ENCODE measurements around the gene RBM27. TPM values are rescaled to one million over a fixed set of nuclear protein-coding genes. Genes with fewer than 3 reads are reported as not detected.
"Not testable (repeated sequence)": the region's sequence is repeated elsewhere in the genome, so short reads cannot be mapped to it uniquely, and the experiment has no call there.

Gene RBM27, protein sequence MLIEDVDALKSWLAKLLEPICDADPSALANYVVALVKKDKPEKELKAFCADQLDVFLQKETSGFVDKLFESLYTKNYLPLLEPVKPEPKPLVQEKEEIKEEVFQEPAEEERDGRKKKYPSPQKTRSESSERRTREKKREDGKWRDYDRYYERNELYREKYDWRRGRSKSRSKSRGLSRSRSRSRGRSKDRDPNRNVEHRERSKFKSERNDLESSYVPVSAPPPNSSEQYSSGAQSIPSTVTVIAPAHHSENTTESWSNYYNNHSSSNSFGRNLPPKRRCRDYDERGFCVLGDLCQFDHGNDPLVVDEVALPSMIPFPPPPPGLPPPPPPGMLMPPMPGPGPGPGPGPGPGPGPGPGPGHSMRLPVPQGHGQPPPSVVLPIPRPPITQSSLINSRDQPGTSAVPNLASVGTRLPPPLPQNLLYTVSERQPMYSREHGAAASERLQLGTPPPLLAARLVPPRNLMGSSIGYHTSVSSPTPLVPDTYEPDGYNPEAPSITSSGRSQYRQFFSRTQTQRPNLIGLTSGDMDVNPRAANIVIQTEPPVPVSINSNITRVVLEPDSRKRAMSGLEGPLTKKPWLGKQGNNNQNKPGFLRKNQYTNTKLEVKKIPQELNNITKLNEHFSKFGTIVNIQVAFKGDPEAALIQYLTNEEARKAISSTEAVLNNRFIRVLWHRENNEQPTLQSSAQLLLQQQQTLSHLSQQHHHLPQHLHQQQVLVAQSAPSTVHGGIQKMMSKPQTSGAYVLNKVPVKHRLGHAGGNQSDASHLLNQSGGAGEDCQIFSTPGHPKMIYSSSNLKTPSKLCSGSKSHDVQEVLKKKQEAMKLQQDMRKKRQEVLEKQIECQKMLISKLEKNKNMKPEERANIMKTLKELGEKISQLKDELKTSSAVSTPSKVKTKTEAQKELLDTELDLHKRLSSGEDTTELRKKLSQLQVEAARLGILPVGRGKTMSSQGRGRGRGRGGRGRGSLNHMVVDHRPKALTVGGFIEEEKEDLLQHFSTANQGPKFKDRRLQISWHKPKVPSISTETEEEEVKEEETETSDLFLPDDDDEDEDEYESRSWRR
- total RNA-seq: 16.7 TPM
- long read RNA-seq, full-length matches to known transcripts: 1 of 10 reads
- long read RNA-seq, partial matches to known transcripts: 9 of 10 reads
- long read RNA-seq, other reads (novel, unspliced or antisense): 0 of 10 reads

DNA sequence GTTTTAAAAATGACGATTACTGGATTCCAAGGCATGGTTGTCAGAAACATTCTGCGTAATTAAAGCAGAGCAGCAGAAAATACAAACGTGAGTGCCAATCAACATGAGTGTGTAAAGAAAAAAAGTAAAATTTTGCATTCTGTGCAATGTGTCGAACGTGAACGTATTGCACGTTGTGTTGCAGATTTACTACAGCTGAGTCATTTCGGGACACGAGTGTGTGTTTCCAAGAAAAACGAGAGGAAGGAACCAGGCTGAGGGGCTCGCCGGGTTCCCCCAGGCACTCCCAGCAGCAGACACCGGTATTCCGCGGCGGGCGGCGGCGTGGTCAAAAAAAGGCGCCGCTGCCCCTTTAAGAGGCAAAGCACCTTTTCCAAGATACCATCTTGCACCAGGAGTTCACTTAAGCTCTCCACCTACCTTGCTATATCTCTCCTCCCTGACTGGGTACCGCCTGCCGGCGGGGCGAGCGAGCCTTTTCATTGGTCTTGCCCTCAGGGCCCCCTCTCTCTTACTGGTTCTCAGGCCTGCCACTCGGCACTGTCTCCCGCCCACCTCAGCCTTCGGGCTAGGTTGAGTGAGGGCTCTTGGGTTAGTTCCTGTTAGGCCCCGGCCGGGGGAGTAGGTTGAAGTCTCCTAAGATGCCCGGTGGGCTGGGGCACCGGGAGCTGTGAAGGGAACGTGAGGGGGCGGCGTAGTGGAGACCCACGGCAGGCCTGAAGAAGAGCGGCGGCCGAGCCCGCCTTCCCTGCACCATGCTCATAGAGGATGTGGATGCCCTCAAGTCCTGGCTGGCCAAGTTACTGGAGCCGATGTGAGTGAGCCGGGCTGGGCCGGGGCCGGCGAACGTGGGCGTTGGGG lies at the start of gene RBM27:
RBM27 (plus strand) TSS at position 595 of the 861 bp plus-strand sequence; CDS start at position 756, 161 bp downstream.
- DNase-seq (peak; percentile 97), ATAC-seq (peak; percentile 100)
- intact Hi-C loops (cut with micrococcal nuclease): no loop called here

DNA sequence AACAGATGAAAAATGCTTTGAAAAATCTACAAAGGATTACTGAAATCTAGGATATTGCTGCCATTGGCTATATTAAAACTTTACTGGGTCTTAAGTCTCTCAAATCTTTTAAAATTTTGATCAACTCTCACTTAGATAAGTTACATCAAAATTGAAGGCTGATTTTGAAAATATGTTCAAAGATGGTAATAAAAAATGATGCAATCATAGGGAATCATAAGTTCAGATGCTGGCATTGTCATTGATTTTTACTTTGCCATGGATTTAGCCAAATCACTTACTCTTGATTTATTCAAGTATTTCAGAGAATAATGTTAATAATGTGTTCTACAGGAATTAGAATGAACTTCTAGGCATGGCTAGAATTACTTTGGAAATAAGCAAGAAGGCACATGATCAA lies 45.1 kb upstream of the RBM27 start:
- intact Hi-C loops (cut with micrococcal nuclease): loop anchor here (10.0 kb wide), 1 partner anchor 107 kb away; no protein-coding TSS in a partner anchor
- ATAC-seq: no peak
- DNase-seq: no peak

DNA sequence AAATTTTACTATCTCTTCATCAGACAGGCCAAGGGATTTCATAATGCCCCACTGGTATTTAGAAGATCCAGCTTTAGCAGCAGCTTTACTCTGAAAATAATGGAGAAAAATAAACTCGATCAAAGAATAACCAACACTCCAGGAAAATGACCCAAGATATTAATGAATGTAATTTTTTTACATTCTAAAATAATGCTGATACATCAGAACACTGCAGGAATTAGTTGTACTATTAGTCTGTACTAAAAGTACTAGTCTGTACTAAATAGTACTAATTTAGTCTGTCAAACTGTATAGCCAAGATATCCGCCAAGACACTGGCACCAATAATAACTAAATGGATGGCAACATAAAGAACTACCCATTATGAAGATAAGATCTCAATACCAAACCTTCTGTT lies 39.0 kb upstream of the RBM27 start:
- intact Hi-C loops (cut with micrococcal nuclease): no loop called here
- ATAC-seq (no peak), DNase-seq (no peak)

DNA sequence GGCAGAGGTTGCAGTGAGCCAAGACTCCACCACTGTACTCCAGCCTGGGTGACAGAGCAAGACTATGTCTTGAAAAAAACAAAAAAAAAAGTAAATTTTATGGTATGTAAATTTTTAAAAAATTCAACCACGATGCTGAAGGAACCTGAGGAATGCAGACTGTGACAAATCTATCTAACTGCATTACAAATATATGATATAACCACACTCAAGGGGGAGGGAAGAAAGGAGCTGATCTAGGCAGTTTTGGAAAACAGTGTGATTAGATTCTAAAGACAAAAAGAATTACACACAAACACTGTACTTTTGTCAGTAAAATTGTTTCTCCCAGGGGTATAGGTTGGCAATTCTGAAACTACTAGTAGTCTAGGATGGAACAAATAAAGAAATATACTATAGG lies 37.9 kb upstream of the RBM27 start:
- ATAC-seq (no peak), DNase-seq (no peak)
- intact Hi-C loops (cut with micrococcal nuclease): no loop called here

DNA sequence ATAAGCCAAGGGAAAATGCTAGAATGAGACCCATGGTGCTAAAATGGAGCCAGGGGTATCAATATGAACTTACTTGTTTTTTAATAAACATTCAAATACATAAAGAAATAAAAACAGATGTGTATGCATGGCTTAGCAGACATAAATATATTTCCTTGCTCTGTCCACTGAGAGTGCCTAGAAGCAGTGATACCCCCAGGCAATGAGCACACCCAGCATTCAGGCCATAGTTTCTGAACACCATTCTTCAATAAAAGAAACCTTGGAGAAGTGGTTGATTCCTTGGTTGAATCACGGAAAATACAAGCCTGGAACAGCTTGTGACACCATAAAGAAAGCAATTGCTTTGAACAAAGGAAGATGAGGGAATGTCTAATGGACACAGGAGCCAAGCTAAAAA lies 37.5 kb upstream of the RBM27 start:
- DNase-seq: no peak
- ATAC-seq: no peak
- intact Hi-C loops (cut with micrococcal nuclease): no loop called here

DNA sequence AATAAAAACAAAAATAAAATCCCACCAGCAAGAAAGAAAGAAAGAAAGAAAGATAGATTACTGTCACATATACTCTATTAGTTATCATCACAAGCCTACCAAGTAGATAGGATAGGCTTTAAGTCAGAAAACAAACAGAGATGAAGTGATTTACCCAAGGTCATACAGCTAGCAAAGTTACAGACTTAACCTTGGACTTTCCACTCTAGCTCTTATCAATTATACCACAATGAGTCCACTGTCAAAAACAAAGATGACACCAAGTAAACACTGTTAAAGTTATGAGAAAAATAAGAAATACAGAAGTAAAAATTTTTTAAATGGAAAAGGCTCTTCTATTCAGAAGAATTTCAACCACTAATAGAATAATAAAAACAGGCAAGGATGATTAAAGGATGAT lies 34.3 kb upstream of the RBM27 start:
- DNase-seq (no peak), ATAC-seq (no peak)
- intact Hi-C loops (cut with micrococcal nuclease): no loop called here

DNA sequence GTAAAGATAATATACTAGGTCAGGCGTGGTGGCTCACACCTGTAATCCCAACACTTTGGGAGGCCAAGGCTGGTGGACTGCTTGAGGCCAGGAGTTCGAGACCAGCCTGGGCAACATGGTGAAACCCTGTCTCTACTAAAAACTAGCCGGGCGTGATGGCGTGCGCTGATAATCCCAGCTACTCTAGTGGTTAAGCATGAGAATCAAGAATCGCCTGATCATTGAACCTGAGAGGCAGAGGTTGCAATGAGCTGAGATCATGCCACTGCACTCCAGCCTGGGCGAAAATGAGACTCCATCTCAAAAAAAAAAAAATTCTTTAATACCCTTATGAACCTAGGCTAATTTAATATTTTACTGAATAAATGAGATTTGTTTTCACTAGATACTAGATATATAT lies 30.4 kb upstream of the RBM27 start:
- DNase-seq; ATAC-seq; intact Hi-C loops (cut with micrococcal nuclease): not testable (repeated sequence)

DNA sequence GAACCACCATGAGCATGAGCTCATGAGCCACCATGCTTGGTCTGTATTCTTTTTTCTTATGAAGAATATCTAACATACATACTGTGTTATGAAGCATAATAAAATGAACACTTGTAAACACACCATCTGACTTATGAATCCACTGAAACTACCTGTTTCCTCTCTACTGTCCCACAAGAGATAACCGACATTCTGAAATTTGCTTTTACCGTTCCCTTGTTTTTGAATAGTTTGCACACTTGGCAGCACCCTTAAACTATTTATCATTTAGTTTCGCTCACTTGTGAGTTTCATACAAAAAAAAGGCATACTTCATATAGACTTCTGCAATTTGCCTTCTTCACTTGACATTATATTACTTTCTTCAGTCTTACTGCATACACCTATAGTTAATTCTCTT lies 29.8 kb upstream of the RBM27 start:
- intact Hi-C loops (cut with micrococcal nuclease): no loop called here

DNA sequence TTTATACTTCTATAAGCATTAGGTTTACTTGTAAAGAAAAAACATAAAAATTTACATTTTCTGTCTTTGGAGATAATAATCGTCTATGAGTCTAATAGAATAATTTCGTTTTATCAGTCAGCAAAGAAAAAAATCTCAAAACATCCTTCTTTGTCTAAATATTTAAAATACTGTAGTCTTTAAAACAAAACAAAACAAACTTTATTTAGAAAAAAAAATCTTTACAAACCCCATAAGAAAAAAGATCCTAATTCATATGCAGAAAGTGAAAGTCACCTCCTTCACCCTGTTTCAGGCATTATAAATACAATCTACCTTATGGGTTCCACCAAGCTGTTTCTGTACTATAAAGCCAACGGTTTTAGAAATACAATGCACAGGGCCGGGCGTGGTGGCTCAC lies 26.6 kb upstream of the RBM27 start:
- intact Hi-C loops (cut with micrococcal nuclease): no loop called here
- DNase-seq: no peak
- ATAC-seq: no peak

More for the DNA sequence above, 29.8 kb upstream of the RBM27 start:
- DNase-seq (no peak), ATAC-seq (no peak)

DNA sequence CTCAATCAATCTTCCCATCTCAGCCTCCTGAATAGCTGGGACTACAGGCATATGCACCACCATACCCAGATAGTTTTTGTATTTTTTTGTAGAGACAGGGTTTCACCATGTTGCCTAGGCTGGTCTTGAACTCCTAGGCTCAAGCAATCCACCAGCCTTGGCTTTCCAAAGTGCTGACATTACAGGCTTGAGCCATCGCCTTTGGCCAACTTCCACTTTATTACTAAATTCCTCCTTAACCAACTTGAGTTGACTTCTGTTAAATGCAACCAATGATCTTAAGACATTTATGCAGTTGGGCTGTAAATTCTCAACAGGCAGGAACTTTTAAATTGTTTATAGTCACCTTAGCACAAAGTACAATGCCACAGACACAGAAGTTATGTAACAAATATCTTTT lies 23.7 kb upstream of the RBM27 start:
- intact Hi-C loops (cut with micrococcal nuclease): no loop called here
- no peak for DNase-seq

DNA sequence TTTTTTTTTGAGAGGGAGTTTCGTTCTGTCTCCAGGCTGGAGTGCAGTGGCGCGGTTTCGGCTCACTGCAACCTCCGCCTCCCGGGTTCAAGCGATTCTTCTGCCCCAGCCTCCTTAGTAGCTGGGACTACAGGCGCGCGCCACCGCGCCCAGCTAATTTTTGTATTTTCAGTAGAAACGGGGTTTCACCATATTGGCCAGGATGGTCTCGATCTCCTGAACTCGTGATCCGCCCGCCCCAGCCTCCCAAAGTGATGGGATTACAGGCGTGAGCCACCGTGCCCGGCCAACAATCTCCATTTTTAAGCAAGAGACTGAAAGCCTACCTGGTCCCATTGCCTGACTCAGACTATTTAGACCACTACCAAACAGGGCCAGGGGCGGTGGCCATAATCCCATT lies 20.0 kb upstream of the RBM27 start:
- DNase-seq; intact Hi-C loops (cut with micrococcal nuclease); ATAC-seq: not testable (repeated sequence)

More for the DNA sequence above, 23.7 kb upstream of the RBM27 start:
- no peak for ATAC-seq

DNA sequence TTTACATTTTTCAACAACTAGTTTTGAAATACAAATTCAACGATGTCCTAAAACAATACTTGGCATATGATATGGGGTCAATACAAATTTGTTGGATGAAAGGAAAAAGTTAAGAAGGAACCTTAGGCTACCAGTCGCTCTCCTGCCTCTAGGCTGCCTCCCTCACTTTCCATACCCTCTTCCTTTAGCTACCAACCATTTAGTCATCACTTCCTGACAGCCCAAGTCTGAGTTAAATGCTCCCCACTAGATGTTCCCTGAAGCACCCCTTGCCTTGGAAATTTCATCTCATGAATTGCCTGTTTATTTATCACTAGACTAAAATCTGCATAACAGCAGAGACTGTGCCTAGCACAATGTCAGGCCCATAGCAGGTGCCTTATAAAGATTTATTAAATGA lies 18.2 kb upstream of the RBM27 start:
- DNase-seq: no peak
- ATAC-seq: no peak
- intact Hi-C loops (cut with micrococcal nuclease): no loop called here

DNA sequence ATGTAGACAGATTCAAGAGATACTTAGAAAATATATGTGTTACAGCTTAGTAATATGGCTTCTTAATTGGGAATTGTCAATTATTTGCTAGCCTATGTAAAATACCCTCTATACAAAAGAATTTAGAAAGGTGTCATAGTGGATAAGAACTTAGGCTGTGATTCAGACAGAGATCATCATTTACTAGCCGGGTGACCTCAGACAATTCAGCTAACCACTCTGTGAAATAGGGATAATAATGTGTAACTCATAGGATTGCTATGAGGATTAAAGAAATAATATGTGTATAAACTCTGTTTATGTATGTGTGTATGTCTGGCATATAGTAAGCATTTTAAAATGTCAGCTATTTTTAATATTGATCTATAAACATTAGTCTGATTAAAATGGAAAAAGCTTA lies 15.0 kb upstream of the RBM27 start:
- intact Hi-C loops (cut with micrococcal nuclease): no loop called here

DNA sequence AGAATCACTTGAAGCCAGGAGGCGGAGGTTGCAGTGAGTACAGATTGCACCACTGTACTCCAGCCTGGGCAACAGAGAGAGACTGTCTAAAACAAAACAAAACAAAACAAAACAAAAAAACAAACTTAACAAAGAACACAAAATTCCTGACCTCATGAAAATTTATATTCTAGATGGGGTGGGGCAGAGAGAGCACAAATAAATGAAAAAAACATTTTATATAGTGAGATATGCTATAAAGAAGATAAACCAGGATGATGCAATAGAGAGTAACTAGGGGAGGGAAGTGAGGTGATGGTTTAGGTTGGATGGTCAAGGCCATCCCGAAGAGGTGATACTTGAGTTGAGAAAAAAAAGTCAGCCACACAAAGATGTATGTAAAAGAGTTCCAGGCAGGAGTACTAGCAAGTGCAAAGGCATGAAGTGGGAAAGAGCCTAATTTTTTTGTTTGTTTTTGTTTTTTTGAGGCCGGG lies 10.8 kb upstream of the RBM27 start:
- intact Hi-C loops (cut with micrococcal nuclease): no loop called here
- ATAC-seq (no peak), DNase-seq (no peak)

More for the DNA sequence above, 15.0 kb upstream of the RBM27 start:
- ATAC-seq: no peak
- DNase-seq: no peak

DNA sequence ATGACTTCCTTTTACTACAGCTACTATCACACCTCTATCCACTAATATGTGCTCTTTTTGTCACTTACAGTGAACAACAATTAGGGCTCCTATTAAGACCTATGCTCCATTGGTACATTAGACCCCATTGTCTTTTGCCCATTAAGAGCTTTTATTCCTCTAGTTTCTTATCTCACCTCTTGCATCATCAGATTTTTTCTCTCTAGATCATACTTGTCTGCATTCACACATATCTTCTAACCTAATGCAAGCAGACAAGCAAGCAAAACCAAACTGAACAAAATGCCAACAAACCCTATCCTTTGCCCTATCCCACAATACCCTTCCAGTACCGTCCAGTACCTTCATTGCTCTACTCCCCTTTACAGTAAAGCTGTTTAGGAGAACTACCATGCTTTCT lies 10.1 kb upstream of the RBM27 start:
- intact Hi-C loops (cut with micrococcal nuclease): no loop called here
- DNase-seq (no peak), ATAC-seq (no peak)

DNA sequence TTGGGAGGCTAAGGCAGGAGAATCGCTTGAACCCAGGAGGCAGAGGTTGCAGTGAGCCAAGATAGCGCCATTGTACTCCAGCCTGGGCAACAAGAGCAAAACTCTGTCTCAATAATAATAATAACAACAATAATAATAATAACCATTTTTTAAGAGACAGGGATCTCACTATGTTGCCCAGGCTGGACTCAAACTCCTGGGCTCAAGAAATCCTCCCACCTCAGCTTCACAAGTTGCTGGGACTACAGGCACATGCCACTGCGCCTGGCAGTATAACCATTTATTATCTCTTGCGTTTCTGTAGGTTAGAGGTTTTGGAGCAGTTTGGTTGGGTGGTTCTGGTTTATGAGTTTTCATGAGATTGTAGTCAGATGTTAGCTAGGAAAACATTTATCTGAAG lies 8.4 kb upstream of the RBM27 start:
- intact Hi-C loops (cut with micrococcal nuclease); DNase-seq; ATAC-seq: not testable (repeated sequence)

DNA sequence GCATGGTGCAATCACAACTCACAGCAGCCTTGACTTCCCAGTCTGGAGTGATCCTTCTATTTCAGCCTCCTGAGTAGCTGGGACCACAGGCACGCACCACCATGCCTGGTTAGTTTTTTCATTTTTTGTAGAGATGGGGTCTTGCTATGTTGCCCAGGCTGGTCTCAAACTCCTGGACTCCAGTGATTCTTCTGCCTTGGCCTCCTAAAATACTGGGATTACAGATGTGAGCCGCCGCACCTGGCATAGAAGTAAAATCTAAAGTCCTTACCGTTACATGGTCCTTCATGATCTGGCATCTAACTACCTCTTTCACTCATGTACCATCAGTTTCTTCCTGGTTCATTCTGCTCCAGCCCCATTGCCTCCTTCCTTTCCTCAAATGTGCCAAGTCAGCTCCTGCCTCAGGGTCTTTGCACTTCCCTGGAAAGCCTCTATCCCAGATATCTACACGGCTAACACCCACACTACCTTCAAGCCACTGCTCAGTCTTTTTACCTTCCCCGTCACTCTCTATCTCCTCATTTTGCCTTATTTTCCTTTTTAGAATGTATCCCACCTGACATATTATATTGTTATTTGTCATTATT lies 6.9 kb upstream of the RBM27 start:
- ATAC-seq (no peak), DNase-seq (no peak)
- intact Hi-C loops (cut with micrococcal nuclease): no loop called here

DNA sequence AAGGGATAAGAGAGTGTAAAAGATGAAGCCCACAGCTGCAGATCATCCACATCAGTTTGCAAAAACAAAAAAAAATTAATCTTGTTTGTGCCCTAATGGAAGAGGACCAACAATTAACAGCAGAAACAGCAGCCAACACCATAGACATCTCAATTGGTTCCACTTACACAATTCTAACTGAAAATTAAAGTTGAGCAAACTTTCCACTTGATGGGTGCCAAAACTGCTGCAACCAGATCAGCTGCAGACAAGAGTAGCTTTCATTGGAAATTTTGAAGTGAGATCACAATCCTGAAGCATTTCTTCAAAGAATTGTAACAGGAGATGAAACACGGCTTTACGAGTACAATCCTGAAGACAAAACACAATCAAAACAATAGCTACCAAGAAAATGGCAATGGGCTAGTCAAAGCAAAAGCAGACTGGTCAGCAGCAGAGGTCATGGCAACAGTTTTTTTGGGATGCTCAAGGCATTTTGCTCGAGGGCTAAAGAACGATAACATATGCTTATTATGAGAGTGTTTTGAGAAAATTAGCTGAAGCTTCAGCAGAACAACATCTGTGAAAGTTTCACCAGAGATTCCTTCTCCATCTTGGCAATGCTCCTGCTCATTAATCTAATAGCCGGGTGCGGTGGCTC lies 4.1 kb upstream of the RBM27 start:
- intact Hi-C loops (cut with micrococcal nuclease): no loop called here
- ATAC-seq (no peak), DNase-seq (no peak)

Measured in left ventricle myocardium superior (tissue), 1 donor.